ENCODE data around the gene ADGRG4. TPM values are rescaled to one million over a fixed set of nuclear protein-coding genes. Genes with fewer than 3 reads are reported as not detected.

The ADGRG4 gene
- total RNA-seq, 6 donors from 2014 or later, result under 0.01 to 0.17 (median 0.10) TPM; not detected in 1

- no peak for ATAC-seq (ENCODE audit: low FRiP score in 2 of 2)
- no peak for TF ChIP-seq POLR2A (IDR thresholded peaks at IDR 0.05)
- TF ChIP-seq POLR2AphosphoS5 (IDR thresholded peaks at IDR 0.05), result no peak
- TF ChIP-seq CTCF (IDR thresholded peaks at IDR 0.05), result no peak
- TF ChIP-seq EP300 (IDR thresholded peaks at IDR 0.05), result no peak
- Histone ChIP-seq H3K27ac (no peak overlapping the region), H3K36me3 (no peaks in the 10 kb centered on the region), H3K4me3 (no peak overlapping the region), H3K4me1 (no peaks in the 10 kb centered on the region), H3K27me3 (no peaks in the 10 kb centered on the region), H3K9me3 (no peaks in the 10 kb centered on the region)
- 67 to 90% methylated on average over 1 of the region's 1 CpG for WGBS, 2 donors
- no peak for DNase-seq
Observed at GRCh38 chrX:136266828-136267227, 33.9 kb upstream of the ADGRG4 start.

DNA sequence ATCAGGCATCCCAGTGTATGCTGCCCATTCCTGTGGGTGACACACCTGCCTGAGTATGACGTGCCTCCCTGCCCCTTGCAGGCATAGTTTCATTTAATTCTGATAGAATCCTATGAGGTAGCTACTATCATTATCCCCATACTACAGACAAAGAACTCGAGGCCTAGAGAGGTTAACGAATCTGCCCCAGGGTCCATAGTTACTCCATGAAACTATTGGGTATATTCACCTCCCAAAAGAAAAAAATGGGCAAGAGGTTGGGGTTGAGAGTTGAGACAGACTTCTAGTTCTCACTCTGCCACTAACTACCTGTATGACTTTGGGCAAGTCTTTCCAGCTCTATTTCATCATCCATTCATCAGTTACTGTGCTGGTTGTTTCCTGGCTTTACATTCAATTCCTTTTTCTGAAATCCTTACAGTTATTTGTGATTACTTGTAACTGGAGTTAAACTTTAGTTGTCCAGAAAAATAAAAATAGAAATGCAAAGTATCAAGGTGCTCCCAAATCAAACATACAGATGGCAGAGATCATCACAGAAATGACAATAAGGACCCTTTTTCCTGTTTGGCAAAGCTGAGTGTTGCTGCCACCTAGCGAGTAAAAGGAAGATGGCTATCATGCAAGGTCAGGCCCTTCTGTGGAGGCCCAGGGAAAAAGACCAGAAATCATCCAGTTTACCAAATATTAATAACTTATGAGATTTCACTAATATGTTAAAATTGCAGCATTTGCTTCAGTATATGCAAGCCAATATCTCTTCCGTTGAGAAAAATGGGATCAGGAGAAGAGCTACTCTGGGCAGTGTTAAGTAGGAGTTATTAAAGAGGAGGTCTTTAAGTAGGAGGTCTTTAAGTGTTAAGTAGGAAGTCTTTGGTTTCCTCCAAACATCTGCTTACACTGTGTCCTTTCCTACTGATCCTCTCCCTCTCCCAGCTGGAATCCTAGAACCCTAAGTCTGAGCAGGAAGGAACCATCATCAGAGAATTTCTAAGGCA, 32.4 kb upstream of the ADGRG4 start:
- Histone ChIP-seq H3K9me3 (no peaks in the 10 kb centered on the region), H3K4me1 (no peaks in the 10 kb centered on the region), H3K4me3 (no peak overlapping the region), H3K27me3 (no peaks in the 10 kb centered on the region), H3K27ac (no peak overlapping the region), H3K36me3 (no peaks in the 10 kb centered on the region)
- no peak for DNase-seq
- TF ChIP-seq POLR2AphosphoS5 (IDR thresholded peaks at IDR 0.05), result no peak
- peak; percentile 40 to 74 (median 53) for TF ChIP-seq CTCF (IDR thresholded peaks at IDR 0.05)
- ATAC-seq (ENCODE audit: low FRiP score in 2 of 2), result no peak
- WGBS, 2 donors, result 4 to 47% methylated on average over 2 to 5 of the region's 5 CpGs

DNA sequence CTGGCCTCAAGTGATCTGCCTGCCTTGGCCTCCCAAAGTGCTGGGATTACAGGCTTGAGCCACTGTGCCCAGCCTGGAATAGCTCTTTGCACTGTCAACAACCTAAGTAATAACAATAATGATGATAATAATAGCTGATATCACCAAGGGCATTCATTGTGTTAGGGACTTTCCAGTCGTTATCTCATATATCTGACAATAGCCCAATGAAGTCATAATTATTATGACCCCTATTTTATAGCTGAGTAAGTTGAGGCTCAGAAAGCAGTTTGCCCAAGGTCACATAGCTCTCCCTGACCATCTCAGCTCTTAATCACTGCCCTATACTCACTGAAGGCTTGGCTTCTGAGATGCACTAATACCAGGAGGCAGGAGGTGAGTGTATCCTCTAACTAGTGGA, 30.8 kb upstream of the ADGRG4 start:
- Histone ChIP-seq H3K27me3 (no peaks in the 10 kb centered on the region), H3K27ac (no peak overlapping the region), H3K9me3 (no peaks in the 10 kb centered on the region), H3K4me1 (no peaks in the 10 kb centered on the region), H3K36me3 (no peaks in the 10 kb centered on the region), H3K4me3 (no peak overlapping the region)
- no peak for DNase-seq
- 63% methylated on average over 1 of the region's 1 CpG; no CpG with 5 or more reads in 1 of the 2 donors for WGBS, 2 donors
- no peak for ATAC-seq (ENCODE audit: low FRiP score in 2 of 2)
- TF ChIP-seq POLR2AphosphoS5 (IDR thresholded peaks at IDR 0.05), result no peak
- TF ChIP-seq EP300 (IDR thresholded peaks at IDR 0.05), result no peak
- no peak for TF ChIP-seq POLR2A (IDR thresholded peaks at IDR 0.05)
- no peak for TF ChIP-seq CTCF (IDR thresholded peaks at IDR 0.05)

GRCh38 chrX:136271300-136271699, 29.5 kb upstream of the ADGRG4 start:
- H3K36me3 ChIP-seq, result no peaks in the 10 kb centered on the region
- no peak overlapping the region for H3K27ac ChIP-seq
- no peaks in the 10 kb centered on the region for H3K4me1 ChIP-seq
- DNase-seq, result no peak
- ATAC-seq (ENCODE audit: low FRiP score in 2 of 2), result no peak
- 60 to 65% methylated on average over 1 of the region's 1 CpG for WGBS, 2 donors
- TF ChIP-seq POLR2A (IDR thresholded peaks at IDR 0.05) (no peak), POLR2AphosphoS5 (IDR thresholded peaks at IDR 0.05) (no peak), CTCF (IDR thresholded peaks at IDR 0.05) (no peak), EP300 (IDR thresholded peaks at IDR 0.05) (no peak)
- H3K9me3 ChIP-seq, result no peaks in the 10 kb centered on the region
- H3K27me3 ChIP-seq, result no peaks in the 10 kb centered on the region
- no peak overlapping the region for H3K4me3 ChIP-seq

Measured in upper lobe of left lung (tissue), 6 donors.